Uterus (tissue), 4 donors: ENCODE data around the gene ELP4. TPM values are rescaled to one million over a fixed set of nuclear protein-coding genes. Genes with fewer than 3 reads are reported as not detected.
"Not testable (repeated sequence)": the region's sequence is repeated elsewhere in the genome, so short reads cannot be mapped to it uniquely, and the experiment has no call there.

Experiments used
- DNase-seq, 2 donors: peaks; one replicate each; pipeline ENCODE4 v3.0.0-alpha.2; 2019 to 2020
- H3K27ac ChIP-seq, 2 donors: fragments of 200-600 bp; sonication (generic); 1 replicate in 1 of 2; 2 replicates in 1 of 2; pipeline ENCODE4 v1.5.1; 2016 to 2018
- H3K27me3 ChIP-seq, 2 donors: fragments of 200-600 bp; sonication (generic); one replicate each; pipeline ENCODE4 v1.5.1; 2018 to 2019; ENCODE audit warnings: control low read depth in 1 of 2
- H3K36me3 ChIP-seq, 2 donors: fragments of 200-600 bp; sonication (generic); one replicate each; pipeline ENCODE4 v1.5.1; 2019; ENCODE audit warnings: control low read depth in 1 of 2
- H3K4me1 ChIP-seq, 2 donors: fragments of 200-600 bp; sonication (generic); one replicate each; pipeline ENCODE4 v1.5.1; 2018 to 2019; ENCODE audit warnings: control low read depth in 1 of 2
- H3K4me3 ChIP-seq, 2 donors: fragments of 200-600 bp; sonication (generic); 1 replicate in 1 of 2; 2 replicates in 1 of 2; pipeline ENCODE4 v1.5.1; 2018 to 2019; ENCODE audit warnings: mild to moderate bottlenecking in 1 of 2
- H3K9me3 ChIP-seq, 2 donors: fragments of 200-600 bp; sonication (generic); one replicate each; pipeline ENCODE4 v1.5.1; 2019; ENCODE audit warnings: control low read depth in 1 of 2
- CTCF ChIP-seq, 4 experiments: fragments of 200-600 bp in 2 of 4; fragments of 450-650 bp in 2 of 4; sonication (generic) in 2 of 4; IDR thresholded peaks; one replicate each; pipeline ENCODE4 v1.5.1; 2016 to 2019; ENCODE audit warnings: antibody characterized with exemption in 4 of 4, mild to moderate bottlenecking in 2 of 4, moderate library complexity in 1 of 4
- POLR2A ChIP-seq, 2 donors: fragments of 450-650 bp; IDR thresholded peaks; one replicate each; pipeline ENCODE4 v1.6.1; 2016; ENCODE audit warnings: antibody characterized with exemption in 2 of 2, mild to moderate bottlenecking in 1 of 2, moderate library complexity in 1 of 2
- intact Hi-C: fragments of 100-400 bp; cut with DNase I; formaldehyde crosslinking; loops from one replicate; pipeline ENCODE4 v1.15.1; 2023; ENCODE audit warnings: low total_unique reads
- total RNA-seq, 4 donors: library from RNA; depleted of rRNA in 3 of 4; stranded (reverse); fragments of >200 nt in 3 of 4; gene quantifications; one replicate each; pipeline versions ENCODE4 v1.1.0 to v1.2.4, GENCODE V29; 2014 to 2023
- donor health status: DM: yes; HTN: yes; CAD: no.

The ELP4 gene
- total RNA-seq, 4 donors from 2014 or later, result 18.4 to 51.2 (median 21.2) TPM

GRCh38 chr11:31725176-31725575 is 215.6 kb downstream of the ELP4 start:
- DNase-seq, result no peak
- no peaks in the 10 kb centered on the region for H3K27me3 ChIP-seq
- TF ChIP-seq POLR2A (IDR thresholded peaks at IDR 0.05) (no peak), CTCF (IDR thresholded peaks at IDR 0.05) (no peak)

DNA sequence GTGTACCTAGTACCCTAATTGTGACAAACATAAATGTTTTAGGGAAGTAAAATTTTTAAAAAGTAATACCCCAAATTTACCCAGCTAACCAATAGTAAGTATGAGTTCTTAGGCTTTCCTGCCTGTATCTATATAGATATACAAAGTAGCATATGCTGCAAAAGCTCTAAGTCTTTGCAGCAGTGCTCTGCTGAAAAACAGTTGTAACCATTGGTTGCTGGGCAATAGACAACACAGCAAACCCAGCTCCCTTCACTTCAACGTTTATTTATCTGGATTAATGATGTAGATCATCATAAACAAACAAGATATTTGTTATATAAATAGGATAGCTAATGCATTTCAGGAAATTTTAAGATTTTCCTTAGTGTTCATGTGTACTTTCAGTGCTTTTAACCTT is 218.9 kb downstream of the ELP4 start:
- no peaks in the 10 kb centered on the region for H3K36me3 ChIP-seq
- intact Hi-C loops, result no loop called here
- H3K4me1 ChIP-seq, result no peaks in the 10 kb centered on the region
- no peaks in the 10 kb centered on the region for H3K27me3 ChIP-seq
- no peaks in the 10 kb centered on the region for H3K9me3 ChIP-seq
- no peak overlapping the region for H3K4me3 ChIP-seq
- DNase-seq, result no peak
- TF ChIP-seq CTCF (IDR thresholded peaks at IDR 0.05), result no peak
- no peak for TF ChIP-seq POLR2A (IDR thresholded peaks at IDR 0.05)
- H3K27ac ChIP-seq, result no peak overlapping the region

More at GRCh38 chr11:31725176-31725575, 215.6 kb downstream of the ELP4 start:
- intact Hi-C loops, result no loop called here
- H3K36me3 ChIP-seq, result no peaks in the 10 kb centered on the region
- H3K27ac ChIP-seq, result no peak overlapping the region
- H3K9me3 ChIP-seq, result no peaks in the 10 kb centered on the region
- no peak overlapping the region for H3K4me3 ChIP-seq
- no peaks in the 10 kb centered on the region for H3K4me1 ChIP-seq

DNA sequence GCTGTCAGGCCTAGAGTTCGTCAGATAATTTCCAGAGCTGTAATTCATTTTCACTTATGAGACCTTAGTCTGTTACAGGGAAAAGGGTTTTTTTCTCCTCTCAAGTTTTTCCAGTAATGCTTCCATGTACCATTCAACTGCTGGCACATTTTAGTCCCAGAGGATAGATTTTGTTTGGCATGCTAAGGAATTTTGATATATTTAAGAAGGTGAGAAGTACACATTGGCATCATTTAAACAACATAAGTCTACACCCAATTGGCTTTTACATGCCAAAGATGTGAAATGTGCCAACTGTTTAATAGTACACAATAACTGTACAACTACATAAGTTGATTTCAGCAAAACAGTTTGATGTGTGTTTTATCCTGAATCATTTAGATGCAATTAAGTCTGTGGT is 230.6 kb downstream of the ELP4 start:
- TF ChIP-seq POLR2A (IDR thresholded peaks at IDR 0.05) (no peak), CTCF (IDR thresholded peaks at IDR 0.05) (no peak)
- Histone ChIP-seq H3K9me3 (peaks cover 0 to 2% of the 10 kb centered on the region in 2 donors), H3K27ac (no peak overlapping the region), H3K4me3 (no peak overlapping the region), H3K27me3 (no peaks in the 10 kb centered on the region), H3K36me3 (no peaks in the 10 kb centered on the region), H3K4me1 (no peaks in the 10 kb centered on the region)
- intact Hi-C loops, result no loop called here
- no peak for DNase-seq

DNA sequence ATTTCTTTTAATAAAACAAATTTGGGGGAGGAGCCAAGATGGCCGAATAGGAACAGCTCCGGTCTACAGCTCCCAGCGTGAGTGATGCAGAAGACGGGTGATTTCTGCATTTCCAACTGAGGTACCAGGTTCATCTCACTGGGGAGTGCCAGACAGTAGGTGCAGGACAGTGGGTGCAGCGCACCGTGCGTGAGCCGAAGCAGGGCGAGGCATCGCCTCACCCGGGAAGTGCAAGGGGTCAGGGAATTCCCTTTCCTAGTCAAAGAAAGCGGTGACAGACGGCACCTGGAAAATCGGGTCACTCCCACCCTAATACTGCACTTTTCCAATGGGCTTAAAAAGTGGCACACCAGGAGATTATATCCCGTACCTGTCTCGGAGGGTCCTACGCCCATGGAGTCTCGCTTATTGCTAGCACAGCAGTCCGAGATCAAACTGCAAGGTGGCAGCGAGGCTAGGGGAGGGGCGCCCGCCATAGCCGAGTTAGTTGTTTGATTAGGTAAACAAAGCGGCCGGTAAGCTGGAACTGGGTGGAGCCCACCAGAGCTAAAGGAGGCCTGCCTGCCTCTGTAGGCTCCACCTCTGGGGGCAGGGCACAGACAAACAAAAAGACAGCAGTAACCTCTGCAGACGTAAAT is 231.3 kb downstream of the ELP4 start:
- DNase-seq, H3K9me3 ChIP-seq, intact Hi-C loops, H3K36me3 ChIP-seq, H3K27ac ChIP-seq, H3K4me1 ChIP-seq, H3K27me3 ChIP-seq, H3K4me3 ChIP-seq: not testable (repeated sequence)

- intact Hi-C loops, result no loop called here
Observed at GRCh38 chr11:31747581-31747980, 238.0 kb downstream of the ELP4 start.

More at GRCh38 chr11:31747581-31747980, 238.0 kb downstream of the ELP4 start:
- Histone ChIP-seq H3K4me3 (no peak overlapping the region), H3K27me3 (no peaks in the 10 kb centered on the region), H3K9me3 (no peaks in the 10 kb centered on the region), H3K27ac (no peak overlapping the region), H3K36me3 (no peaks in the 10 kb centered on the region), H3K4me1 (no peaks in the 10 kb centered on the region)
- TF ChIP-seq POLR2A (IDR thresholded peaks at IDR 0.05) (no peak), CTCF (IDR thresholded peaks at IDR 0.05) (no peak)
- DNase-seq, result no peak
